Measurements from ENCODE around the gene RHBDL1. TPM values are rescaled to one million over a fixed set of nuclear protein-coding genes. Genes with fewer than 3 reads are reported as not detected.

RHBDL1 gene
- total and polyA plus RNA-seq, 9 of the 15 experiments (the other 6 are each of a cell fraction or from before 2014, with no cell fraction given) = 0.03 to 5.6 (median 1.3) TPM; not detected in 1

DNA sequence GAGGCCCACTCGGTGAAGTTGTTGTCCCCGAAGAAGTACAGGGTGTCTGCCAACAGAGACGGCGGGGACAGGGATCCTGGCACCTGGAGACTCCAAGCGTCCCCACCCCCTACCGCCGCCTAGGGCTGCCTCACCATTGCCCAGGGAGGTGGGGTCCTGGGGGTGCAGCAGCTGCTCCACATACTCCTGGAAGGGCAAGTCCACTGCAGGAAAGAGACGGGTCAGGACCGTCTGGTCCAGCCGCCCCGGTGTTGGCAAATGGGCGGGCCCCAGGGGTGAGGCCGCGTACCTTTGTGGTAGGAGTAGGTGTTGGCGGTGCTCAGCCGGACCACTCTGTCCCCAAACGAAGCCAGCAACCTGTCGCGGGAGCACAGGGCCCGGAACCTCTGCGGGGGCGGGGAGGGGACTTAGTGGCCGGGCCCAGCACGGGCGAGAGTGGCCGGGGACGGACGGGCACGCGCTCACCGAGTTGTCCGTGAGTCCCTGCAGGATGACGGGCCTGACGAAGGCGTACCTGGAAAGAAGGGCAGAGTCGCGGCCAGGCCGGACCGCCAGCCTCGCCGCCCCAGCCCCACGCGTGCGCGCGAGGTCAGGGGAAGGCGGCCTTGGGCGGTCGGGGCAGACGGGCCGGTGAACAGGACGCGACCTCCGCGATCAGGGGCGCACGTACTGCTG, 8.1 kb downstream of the RHBDL1 start (continued):
- TF ChIP-seq, protein P1, sequence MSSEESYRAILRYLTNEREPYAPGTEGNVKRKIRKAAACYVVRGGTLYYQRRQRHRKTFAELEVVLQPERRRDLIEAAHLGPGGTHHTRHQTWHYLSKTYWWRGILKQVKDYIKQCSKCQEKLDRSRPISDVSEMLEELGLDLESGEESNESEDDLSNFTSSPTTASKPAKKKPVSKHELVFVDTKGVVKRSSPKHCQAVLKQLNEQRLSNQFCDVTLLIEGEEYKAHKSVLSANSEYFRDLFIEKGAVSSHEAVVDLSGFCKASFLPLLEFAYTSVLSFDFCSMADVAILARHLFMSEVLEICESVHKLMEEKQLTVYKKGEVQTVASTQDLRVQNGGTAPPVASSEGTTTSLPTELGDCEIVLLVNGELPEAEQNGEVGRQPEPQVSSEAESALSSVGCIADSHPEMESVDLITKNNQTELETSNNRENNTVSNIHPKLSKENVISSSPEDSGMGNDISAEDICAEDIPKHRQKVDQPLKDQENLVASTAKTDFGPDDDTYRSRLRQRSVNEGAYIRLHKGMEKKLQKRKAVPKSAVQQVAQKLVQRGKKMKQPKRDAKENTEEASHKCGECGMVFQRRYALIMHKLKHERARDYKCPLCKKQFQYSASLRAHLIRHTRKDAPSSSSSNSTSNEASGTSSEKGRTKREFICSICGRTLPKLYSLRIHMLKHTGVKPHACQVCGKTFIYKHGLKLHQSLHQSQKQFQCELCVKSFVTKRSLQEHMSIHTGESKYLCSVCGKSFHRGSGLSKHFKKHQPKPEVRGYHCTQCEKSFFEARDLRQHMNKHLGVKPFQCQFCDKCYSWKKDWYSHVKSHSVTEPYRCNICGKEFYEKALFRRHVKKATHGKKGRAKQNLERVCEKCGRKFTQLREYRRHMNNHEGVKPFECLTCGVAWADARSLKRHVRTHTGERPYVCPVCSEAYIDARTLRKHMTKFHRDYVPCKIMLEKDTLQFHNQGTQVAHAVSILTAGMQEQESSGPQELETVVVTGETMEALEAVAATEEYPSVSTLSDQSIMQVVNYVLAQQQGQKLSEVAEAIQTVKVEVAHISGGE (CRISPR knock-in tag; IDR thresholded peaks at IDR 0.05) = no peak
- TF ChIP-seq, protein P2, sequence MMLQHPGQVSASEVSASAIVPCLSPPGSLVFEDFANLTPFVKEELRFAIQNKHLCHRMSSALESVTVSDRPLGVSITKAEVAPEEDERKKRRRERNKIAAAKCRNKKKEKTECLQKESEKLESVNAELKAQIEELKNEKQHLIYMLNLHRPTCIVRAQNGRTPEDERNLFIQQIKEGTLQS (IDR thresholded peaks at IDR 0.05) = no peak
- TF ChIP-seq, protein P2 (CRISPR knock-in tag; conservative IDR thresholded peaks at IDR 0.05) = no peak
- TF ChIP-seq GABPB2 (CRISPR knock-in tag; conservative IDR thresholded peaks at IDR 0.05) (0 out of 2 replicates have a peak, but pooled peaks have one; percentile 54), KDM1A (IDR thresholded peaks at IDR 0.05) (no peak), RUNX1 (IDR thresholded peaks at IDR 0.05; ENCODE audit: low read depth) (no peak), ZNF253 (CRISPR knock-in tag; conservative IDR thresholded peaks at IDR 0.05) (peak; percentile 75)
- TF ChIP-seq, protein P3, sequence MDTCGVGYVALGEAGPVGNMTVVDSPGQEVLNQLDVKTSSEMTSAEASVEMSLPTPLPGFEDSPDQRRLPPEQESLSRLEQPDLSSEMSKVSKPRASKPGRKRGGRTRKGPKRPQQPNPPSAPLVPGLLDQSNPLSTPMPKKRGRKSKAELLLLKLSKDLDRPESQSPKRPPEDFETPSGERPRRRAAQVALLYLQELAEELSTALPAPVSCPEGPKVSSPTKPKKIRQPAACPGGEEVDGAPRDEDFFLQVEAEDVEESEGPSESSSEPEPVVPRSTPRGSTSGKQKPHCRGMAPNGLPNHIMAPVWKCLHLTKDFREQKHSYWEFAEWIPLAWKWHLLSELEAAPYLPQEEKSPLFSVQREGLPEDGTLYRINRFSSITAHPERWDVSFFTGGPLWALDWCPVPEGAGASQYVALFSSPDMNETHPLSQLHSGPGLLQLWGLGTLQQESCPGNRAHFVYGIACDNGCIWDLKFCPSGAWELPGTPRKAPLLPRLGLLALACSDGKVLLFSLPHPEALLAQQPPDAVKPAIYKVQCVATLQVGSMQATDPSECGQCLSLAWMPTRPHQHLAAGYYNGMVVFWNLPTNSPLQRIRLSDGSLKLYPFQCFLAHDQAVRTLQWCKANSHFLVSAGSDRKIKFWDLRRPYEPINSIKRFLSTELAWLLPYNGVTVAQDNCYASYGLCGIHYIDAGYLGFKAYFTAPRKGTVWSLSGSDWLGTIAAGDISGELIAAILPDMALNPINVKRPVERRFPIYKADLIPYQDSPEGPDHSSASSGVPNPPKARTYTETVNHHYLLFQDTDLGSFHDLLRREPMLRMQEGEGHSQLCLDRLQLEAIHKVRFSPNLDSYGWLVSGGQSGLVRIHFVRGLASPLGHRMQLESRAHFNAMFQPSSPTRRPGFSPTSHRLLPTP (IDR thresholded peaks at IDR 0.05; ENCODE audit: borderline replicate concordance, extremely low read depth, insufficient read length) = no peak
- TF ChIP-seq, protein P4, sequence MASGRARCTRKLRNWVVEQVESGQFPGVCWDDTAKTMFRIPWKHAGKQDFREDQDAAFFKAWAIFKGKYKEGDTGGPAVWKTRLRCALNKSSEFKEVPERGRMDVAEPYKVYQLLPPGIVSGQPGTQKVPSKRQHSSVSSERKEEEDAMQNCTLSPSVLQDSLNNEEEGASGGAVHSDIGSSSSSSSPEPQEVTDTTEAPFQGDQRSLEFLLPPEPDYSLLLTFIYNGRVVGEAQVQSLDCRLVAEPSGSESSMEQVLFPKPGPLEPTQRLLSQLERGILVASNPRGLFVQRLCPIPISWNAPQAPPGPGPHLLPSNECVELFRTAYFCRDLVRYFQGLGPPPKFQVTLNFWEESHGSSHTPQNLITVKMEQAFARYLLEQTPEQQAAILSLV (tag; IDR thresholded peaks at IDR 0.05) = no peak
- TF ChIP-seq, protein P5, sequence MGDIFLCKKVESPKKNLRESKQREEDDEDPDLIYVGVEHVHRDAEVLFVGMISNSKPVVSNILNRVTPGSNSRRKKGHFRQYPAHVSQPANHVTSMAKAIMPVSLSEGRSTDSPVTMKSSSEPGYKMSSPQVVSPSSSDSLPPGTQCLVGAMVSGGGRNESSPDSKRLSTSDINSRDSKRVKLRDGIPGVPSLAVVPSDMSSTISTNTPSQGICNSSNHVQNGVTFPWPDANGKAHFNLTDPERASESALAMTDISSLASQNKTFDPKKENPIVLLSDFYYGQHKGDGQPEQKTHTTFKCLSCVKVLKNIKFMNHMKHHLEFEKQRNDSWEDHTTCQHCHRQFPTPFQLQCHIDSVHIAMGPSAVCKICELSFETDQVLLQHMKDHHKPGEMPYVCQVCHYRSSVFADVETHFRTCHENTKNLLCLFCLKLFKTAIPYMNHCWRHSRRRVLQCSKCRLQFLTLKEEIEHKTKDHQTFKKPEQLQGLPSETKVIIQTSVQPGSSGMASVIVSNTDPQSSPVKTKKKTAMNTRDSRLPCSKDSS (IDR thresholded peaks at IDR 0.05; ENCODE audit: low read depth, partially characterized antibody) = no peak
- TF ChIP-seq, protein P6, sequence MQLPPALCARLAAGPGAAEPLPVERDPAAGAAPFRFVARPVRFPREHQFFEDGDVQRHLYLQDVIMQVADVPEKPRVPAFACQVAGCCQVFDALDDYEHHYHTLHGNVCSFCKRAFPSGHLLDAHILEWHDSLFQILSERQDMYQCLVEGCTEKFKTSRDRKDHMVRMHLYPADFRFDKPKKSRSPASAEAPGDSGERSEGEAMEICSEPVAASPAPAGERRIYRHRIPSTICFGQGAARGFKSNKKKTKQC (CRISPR knock-in tag; IDR thresholded peaks at IDR 0.05) = no peak; the same call in 1 of the 2 replicates
- TF ChIP-seq, protein P7, sequence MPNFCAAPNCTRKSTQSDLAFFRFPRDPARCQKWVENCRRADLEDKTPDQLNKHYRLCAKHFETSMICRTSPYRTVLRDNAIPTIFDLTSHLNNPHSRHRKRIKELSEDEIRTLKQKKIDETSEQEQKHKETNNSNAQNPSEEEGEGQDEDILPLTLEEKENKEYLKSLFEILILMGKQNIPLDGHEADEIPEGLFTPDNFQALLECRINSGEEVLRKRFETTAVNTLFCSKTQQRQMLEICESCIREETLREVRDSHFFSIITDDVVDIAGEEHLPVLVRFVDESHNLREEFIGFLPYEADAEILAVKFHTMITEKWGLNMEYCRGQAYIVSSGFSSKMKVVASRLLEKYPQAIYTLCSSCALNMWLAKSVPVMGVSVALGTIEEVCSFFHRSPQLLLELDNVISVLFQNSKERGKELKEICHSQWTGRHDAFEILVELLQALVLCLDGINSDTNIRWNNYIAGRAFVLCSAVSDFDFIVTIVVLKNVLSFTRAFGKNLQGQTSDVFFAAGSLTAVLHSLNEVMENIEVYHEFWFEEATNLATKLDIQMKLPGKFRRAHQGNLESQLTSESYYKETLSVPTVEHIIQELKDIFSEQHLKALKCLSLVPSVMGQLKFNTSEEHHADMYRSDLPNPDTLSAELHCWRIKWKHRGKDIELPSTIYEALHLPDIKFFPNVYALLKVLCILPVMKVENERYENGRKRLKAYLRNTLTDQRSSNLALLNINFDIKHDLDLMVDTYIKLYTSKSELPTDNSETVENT (CRISPR knock-in tag; IDR thresholded peaks at IDR 0.05) = peak; percentile 11; the same call in 1 of the 2 replicates

All from K562 (cell line).